Epithelial cell of proximal tubule (primary cell): Measurements from ENCODE around the gene REEP6. TPM values are rescaled to one million over a fixed set of nuclear protein-coding genes. Genes with fewer than 3 reads are reported as not detected.

ENCODE experiments used
- DNase-seq: peaks from one replicate; pipeline ENCODE4 v3.0.0-alpha.2; 2011; ENCODE audit warnings: low read depth
- H3K4me3 ChIP-seq: 2 replicates; pipeline ENCODE4 v1.5.1; 2011; ENCODE audit warnings: low read depth, mild to moderate bottlenecking, low read length
- total RNA-seq: library from RNA; depleted of rRNA; stranded (reverse); fragments of >200 nt; gene quantifications from 2 replicates; pipeline ENCODE4 v1.2.3, GENCODE V29; 2015
- TF ChIP-seq, protein P1 (sequence below): conservative IDR thresholded peaks from 2 replicates; pipeline ENCODE4 v1.5.1; 2012; ENCODE audit warnings: low read depth, mild to moderate bottlenecking, low read length

The REEP6 gene
- total RNA-seq, 1 donor from 2014 or later = 4.8 TPM

DNA sequence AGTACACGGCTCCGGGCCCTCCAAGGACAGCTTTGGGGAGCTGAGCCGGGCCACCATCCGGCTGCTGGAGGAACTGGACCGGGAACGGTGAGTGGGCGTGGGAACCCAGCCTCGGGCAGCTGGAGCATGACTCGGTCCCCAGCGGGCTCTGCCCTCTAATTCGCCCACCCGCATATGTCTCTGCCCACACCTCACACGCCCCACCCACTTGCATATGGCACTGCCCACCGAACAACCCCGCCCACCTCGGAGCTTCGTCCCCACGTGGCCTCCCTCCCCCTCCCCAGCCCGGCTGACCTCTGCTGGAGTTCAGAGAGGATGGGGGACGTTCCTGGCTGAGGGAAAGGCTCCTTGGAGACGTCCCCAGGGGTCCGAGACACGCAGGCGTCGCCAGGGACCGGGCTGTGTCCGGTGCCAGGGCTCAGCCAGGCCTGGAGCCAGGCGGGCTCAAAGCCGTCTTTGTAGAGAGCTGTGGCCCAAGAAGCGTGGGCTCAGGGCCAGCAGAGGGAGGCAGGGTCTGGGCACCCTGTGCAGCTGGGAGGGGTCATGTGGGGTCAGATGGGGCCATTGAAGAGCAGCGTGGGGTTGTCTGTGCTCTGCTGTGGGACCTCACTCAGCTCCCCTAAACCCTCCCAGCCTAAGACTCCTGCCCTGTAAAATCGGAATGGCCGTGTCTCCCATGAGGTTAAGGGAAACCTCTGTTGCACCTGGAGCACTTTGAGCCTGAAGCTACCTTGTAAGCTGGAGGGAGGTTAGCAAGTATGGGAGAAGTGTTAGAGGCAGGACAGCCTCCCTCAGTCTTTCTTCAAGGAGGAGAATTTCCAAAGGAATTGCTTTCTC, 37.2 kb upstream of the REEP6 start:
- TF ChIP-seq, protein P1, sequence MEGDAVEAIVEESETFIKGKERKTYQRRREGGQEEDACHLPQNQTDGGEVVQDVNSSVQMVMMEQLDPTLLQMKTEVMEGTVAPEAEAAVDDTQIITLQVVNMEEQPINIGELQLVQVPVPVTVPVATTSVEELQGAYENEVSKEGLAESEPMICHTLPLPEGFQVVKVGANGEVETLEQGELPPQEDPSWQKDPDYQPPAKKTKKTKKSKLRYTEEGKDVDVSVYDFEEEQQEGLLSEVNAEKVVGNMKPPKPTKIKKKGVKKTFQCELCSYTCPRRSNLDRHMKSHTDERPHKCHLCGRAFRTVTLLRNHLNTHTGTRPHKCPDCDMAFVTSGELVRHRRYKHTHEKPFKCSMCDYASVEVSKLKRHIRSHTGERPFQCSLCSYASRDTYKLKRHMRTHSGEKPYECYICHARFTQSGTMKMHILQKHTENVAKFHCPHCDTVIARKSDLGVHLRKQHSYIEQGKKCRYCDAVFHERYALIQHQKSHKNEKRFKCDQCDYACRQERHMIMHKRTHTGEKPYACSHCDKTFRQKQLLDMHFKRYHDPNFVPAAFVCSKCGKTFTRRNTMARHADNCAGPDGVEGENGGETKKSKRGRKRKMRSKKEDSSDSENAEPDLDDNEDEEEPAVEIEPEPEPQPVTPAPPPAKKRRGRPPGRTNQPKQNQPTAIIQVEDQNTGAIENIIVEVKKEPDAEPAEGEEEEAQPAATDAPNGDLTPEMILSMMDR = no peak
- H3K4me3 ChIP-seq = no peak overlapping the region
- no peak for DNase-seq

DNA sequence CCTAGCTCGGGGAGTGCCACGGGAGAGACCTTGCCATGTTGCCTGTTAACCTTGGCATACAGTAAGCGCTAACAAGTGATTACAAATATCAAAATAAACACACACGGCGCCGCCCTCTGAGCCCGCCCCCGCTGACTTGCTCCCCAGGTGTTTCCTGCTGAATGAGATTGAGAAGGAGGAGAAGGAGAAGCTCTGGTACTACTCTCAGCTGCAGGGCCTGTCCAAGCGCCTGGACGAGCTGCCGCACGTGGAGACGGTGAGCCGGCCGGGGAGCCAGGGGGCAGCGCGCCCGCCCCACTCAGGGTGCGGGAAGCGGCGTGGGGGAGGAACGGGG, 36.0 kb upstream of the REEP6 start:
- no peak for DNase-seq
- TF ChIP-seq, protein P1 = no peak
- no peak overlapping the region for H3K4me3 ChIP-seq

DNA sequence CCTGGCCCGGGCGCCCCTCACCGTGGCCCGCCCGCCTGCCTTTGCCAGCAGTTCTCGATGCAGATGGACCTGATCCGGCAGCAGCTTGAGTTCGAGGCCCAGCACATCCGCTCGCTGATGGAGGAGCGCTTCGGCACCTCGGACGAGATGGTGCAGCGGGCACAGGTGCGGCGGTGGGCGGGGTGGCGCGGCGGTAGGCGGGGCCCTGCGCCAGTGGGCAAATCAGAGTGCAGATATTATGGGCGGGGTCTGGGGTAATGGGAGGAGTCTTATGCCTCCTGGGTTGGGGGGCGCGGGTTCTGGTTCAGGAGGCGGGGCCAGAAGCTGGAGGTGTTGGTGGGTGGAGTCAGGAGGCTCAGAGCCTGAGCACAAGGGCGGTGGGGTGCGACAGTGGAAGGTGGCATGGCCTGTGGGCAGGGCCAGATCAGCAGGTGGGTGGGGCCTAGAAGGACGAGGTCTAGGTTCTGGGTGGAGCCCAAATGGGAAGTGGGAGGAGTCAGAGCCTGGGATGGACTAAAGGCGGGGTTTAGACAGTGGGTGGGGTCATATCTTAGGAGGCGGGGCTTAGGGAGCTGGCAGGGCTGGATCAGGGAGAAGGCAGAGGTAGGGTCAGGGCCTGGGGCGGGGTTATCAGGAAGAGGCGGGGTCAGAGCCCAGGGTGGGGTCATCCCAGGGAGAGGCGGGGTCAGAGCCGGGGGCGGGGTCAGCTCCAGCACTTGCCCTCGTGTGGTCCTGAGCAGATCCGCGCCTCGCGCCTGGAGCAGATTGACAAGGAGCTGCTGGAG, 35.5 kb upstream of the REEP6 start:
- no peak overlapping the region for H3K4me3 ChIP-seq
- peak; percentile 23 for DNase-seq
- TF ChIP-seq, protein P1 = no peak

DNA sequence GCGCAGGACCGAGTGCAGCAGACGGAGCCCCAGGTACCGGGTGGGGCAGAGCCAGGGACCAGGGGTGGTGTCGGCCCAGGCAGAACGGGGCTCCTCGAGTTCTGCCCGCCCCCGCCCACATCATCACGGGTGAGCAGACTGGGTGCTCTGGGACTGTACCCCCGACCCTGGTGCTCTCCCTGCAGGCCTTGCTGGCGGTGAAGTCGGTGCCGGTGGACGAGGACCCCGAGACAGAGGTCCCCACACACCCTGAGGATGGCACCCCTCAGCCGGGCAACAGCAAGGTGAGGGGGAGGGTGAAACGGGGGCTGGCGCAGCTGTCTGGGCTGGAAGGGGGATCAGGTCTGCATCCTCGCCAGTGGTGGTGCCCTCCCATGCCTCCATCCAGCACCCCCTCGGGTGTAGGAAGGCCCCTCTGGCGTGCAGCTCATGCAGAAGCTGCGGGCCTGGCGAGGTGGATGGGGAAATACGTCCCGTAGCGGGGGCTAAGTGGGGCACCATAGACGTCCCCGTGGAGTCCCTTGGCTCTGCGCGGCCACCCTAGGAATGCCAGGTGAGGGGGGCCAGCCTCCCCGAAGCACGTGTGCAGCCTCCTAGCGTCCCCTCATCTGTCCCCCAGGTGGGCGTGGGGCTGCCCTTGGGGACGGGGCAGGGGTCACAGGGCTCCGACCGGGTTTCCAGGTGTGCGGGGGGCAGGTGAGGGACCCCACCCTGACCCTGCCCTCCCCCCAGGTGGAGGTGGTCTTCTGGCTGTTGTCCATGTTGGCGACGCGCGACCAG, 34.7 kb upstream of the REEP6 start:
- no peak for DNase-seq
- no peak overlapping the region for H3K4me3 ChIP-seq
- TF ChIP-seq, protein P1 = no peak

DNA sequence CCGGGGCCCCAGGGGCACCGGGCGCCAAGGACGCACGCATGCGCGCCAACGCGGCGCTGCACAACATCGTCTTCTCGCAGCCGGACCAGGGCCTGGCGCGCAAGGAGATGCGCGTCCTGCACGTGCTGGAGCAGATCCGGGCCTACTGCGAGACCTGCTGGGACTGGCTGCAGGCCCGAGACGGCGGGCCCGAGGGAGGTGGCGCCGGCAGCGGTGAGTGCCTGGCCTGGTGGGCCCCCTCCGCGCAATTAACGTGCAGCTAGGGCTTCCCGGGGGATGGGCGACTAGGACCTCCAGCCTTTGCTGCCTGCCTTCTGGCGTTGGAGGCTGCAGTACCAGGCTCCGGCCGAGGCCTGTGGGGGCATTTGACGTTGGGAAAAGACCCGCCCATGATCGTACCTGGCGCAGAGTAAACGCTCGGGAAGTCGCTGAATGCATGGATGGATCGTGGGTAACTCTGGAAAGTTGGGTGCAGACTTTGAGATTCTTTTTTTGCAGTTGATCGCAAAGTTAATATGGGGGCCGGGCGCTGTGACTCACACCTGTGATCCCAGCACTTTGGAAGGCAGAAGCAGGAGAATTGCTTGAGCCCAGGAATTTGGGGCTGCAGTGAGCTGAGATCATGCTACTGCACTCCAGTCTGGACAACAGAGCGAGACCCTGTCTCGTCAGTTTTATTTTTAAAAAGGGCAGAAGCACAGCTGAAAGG, 33.8 kb upstream of the REEP6 start:
- no peak for DNase-seq
- TF ChIP-seq, protein P1 = no peak
- no peak overlapping the region for H3K4me3 ChIP-seq

DNA sequence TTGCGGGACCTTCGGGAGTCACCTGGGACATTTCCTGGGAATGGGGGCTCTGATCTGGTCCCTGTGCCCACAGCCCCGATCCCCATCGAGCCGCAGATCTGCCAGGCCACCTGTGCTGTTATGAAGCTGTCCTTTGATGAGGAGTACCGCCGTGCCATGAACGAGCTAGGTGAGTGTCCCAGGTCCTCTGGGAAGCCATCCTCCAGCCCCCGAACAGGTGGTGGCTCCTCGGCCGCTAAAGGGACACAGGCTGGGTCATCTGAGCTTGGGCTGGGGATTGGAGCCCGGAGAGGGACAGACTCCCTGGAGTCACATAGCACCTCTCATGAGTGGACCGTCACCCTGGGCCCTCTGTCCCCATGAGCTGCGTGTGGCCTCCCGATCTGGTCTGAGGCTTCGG, 33.1 kb upstream of the REEP6 start:
- H3K4me3 ChIP-seq = no peak overlapping the region
- TF ChIP-seq, protein P1 = no peak
- no peak for DNase-seq
